Activated CD8-positive, alpha-beta memory T cell treated with anti-CD3 and anti-CD28 coated beads, Interleukin-2, amount 50 U/mL, for 1 hour (primary cell): ENCODE measurements around the gene STN1.

Source experiments
- DNase-seq: peaks from one replicate; pipeline ENCODE4 v3.0.0-alpha.2; 2020; ENCODE audit errors: extremely low read depth

Gene STN1

DNA sequence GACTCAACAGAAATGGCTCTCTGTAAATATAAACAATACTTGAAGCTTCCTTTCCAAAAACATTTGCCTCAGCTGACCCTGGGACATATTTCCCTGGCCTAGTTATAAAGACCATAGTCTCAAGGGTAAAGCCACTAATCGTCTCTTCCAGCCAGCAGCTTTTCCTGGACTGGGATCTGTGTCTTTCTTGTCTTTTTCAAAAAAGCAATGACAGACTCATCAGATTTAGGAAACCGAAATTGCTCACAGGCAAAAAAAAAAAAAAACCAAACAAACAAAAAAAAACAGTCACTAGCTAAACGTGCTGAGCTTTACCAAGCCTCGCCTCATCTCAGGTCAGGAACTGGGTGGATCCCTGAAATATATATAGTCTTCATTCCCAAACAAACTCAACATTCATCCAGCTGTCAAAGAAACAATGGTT lies 23.5 kb downstream of the STN1 start:
- DNase-seq, result no peak

DNA sequence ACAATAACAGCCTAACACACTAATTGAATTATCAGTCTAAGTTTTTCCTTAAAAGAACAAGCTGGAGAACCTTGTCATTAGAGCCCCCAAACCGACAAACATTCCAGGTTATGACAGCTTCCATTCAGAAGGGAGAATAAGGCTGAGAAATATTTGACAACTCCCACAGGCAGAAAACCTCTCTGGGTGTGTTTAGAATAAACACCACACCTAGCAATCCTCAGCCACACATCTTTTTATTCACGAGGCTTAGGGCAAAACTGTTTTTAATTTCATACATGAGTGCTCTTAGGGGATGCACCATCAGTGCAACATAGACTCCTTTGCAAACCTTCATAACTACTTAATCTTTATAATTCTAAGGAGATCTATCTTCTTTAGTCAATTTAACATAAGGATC lies 24.2 kb downstream of the STN1 start:
- no peak for DNase-seq

DNA sequence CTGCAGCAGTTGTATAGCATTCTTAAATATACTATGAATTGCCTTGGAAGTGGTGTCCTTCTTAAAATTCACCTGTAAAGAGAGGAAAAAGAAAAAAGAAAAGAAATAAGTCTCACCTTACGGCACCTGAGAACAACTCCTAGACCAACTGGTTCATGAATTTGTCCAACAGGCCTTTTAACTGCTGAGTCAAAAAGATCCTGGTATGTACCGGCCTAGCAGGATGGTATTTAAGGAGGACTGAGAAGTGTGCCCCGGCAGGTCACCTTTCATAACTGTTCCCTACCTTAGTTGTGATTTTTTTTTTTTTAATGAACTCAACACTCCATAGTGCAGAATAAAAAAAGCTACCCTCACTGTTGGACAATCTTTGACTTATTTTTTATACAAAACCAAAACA lies 25.8 kb downstream of the STN1 start:
- no peak for DNase-seq

DNA sequence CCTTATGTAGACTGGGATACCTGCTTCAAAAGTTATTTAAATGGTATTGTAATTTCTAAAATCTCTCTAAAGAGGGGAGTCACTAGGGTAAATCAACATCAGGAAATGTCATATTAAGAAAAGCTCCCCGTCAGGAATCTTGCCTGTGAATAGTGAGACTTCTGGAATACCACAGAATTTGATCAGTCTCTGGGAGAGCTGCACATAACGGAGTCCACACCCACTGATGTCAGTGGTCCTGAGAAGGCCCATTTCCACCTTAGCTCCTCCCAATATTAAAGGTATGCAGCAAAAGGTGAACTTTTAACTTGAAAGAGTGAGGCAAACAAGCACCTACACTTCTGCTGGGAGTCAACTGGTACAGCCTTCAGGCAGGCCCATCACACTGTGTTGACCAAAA lies 27.3 kb downstream of the STN1 start:
- DNase-seq, result no peak

DNA sequence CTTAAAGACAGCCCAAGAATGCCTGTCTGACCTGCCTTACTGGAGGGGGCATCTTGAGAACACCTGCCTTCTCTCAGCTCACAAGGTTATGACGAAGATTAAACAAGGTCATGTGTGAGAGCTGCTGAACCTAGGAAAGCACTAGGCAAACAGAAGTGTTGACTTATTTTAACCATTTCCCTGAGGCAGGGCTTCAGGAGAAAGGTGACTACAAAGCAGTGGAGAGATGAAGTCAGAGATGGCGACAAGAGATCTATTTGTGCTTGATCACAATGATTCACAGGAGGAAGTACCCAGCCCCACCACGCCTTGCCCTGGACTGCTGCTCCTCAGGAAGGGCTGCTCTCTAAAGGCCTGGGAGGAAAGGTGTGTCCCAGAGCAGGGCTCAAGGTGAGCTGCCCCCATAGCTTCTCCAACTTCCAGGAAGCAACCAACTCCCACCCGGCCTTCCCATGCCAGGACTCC lies 27.8 kb downstream of the STN1 start:
- DNase-seq, result no peak

DNA sequence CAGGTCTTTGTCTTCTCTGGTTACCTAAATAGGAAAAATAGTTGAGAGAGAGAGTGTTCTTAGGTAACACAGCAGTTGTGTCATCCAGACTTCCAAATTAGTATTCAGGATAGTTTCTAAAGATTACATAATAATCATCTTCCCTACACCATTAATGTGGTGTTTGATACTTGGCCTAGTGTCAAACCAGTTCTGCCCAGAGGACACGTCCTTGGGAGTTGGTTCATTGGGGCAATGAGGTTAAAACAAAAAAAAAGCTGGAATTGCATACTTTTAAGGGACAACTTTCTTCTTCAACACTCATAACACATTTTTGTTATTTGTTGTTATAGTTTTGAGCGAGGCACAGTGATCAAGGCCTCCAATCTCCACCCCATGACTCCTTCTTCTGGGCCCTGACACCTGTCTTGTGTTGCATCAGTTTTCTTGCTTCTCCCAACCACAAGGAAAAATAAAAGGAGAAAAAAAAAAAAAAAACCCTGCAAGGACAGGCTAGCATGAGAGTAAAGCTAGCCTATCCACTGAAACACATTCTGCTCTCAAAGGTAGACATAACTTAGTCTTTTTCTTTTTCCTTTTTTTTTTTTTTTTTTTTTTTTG lies 28.8 kb downstream of the STN1 start:
- no peak for DNase-seq

DNA sequence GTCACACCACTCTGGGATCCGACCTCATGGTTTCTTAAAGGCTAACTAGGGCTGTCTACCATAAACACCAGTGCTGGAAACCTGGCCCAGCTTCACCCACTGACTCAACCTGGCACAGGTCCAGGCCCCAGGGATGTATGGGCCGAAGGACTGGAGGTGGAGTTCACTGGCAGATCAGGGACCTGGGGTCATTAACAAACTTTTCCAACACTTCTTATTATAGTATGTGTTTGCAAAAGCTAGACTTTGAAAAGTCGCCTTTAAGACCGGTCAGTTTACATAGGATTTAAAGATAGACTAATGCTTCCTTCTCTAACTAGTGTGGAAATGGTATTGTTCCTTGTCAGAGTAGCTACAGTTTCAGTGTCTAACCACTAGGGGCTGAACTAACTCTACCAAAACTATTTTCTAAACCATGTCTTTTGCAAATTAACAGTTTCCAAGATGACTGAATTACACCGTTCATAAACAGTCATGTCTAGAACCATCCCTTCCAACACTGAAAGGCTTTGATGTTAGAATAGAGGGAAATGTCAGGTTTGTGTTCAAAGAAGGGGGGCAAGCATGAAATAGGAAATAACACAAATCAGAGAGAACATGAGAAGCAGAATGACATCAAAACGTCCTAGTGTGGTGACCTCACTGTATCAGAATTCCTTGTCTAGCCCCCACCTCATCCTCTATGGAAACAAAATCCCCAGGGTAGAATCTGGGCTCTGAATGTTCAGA lies 29.7 kb downstream of the STN1 start:
- no peak for DNase-seq

GRCh38 chr10:103885617-103886016 lies 32.4 kb downstream of the STN1 start:
- no peak for DNase-seq

- no peak for DNase-seq
Observed at GRCh38 chr10:103884681-103885139, 33.3 kb downstream of the STN1 start.

- no peak for DNase-seq
Observed at GRCh38 chr10:103882285-103883007, 35.5 kb downstream of the STN1 start.

DNA sequence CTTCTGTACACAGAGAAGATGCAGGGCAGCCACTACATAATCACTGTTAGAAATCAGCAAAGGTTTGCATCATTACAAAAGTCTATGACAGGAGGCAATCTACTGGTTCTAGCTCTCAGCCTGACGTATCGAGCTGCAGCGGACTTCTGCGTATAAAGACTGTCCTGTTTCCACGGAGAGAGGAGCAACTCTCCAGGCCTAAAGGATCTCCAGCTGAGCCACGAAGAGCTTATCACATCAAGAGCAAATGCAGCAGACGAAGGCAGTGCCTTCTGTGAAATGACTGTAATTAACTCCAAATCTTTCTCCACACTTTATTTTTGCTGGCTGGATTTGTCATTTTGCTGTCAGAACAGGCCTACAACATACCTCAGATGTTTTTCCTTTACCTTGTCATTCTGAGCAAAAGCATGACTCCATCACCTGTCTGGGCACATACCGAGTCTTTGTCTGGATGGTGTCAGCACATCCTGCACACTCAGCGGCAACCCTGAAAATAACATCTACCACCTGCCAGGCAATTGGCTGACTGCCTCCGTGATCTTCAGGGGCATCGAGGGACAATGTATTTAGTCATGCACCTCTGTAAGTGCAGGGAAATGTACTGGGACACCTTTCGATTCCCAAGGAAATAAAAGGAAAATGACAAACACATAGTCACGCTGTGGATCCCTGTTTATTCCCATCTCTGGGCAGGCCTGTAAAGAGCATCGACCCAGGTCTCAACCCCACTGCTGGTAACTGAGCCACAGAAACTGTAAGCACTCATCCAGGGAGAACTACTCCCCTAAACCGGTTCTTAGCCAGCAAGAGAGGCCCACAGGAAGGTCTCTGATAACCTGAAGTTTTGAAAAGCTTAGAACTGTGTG lies 36.3 kb downstream of the STN1 start:
- DNase-seq, result no peak

DNA sequence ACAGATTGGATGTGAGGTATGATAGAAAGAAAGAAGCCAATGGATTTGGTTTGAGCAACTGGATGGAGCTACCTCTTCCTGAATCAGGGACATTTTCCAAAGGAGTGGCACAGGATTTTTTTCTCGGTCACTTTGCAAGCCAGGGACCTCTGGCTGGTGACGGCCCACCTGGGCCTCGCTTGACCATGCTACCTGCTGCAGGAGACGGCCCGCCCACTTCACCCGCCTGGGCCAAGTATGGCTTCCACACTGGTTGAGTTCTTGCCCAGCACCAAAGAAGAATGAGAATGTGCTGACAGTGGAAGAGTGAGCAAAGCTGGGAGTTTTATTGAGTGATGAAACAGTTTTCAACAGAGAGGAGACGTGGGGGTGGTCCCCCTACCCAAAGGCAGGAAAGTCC lies 38.2 kb downstream of the STN1 start:
- no peak for DNase-seq

- DNase-seq, result no peak
Observed at GRCh38 chr10:103879409-103879808, 38.6 kb downstream of the STN1 start.

GRCh38 chr10:103877861-103878260 lies 40.1 kb downstream of the STN1 start:
- no peak for DNase-seq

DNA sequence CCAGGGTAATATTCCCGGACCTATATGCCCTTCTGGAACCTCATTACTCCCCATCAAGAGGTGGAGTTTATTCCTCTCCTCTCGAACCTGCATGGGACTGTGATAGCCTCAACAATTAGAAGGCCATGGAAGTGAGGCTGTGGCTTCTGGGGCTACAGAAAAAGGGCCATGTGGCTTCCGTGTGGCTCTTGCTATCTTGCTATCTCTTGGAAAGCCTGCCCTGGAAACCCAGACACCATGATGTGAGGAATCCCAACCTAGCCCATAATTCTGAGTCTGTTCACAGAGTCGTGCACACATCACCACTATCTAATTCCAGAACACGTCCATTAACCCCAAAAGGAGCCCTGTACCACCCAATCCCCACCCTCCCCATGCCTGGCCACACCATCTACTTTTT lies 41.8 kb downstream of the STN1 start:
- no peak for DNase-seq

DNA sequence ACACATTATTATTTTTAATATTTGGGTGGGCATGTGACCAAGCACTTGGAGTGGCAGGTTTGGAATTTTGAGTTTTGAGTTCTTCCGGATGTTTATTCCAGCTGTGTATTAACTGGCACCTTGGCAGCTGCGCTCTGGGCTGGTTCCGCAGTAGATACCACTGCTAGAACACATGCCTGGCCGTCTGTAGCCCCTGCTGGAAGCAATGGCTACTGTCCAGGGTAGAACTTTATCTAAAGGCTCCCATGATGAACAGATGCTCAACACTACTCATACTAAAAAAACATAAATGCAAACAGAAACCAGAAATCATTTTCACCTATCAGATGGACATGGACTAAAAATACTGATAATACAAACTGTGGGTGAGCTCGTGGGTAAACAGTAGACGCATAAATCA lies 43.3 kb downstream of the STN1 start:
- DNase-seq, result no peak

- DNase-seq, result no peak
Observed at GRCh38 chr10:103872137-103872931, 45.6 kb downstream of the STN1 start.

DNA sequence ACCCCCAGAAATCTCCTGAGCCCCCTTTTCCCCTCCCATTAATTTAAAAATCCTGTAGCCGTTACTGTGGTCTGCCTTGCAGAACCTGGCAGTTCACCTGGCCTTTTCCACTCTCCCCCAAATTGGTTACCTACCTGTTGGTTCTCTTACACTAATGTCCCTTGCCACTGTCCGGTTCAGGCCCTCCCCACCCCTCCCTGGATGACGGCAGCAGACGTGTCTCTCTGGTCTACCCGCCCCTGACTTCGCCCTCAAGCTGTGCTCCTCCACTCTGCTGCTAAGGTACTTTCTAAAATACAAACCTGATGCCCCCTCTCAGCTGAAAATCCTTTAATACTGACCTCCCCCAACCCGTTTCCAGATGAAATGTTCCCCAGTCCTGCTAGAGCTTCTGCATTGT lies 47.0 kb downstream of the STN1 start:
- no peak for DNase-seq

- no peak for DNase-seq
Observed at GRCh38 chr10:103870516-103870915, 47.5 kb downstream of the STN1 start.

GRCh38 chr10:103869336-103869735 lies 48.6 kb downstream of the STN1 start:
- no peak for DNase-seq

- DNase-seq, result no peak
Observed at GRCh38 chr10:103868200-103868599, 49.8 kb downstream of the STN1 start.
